ENCODE data around the gene TRIM72. TPM values are rescaled to one million over a fixed set of nuclear protein-coding genes. Genes with fewer than 3 reads are reported as not detected.

The TRIM72 gene
- total RNA-seq, 1 experiment from 2014 or later, result 1.2 TPM

GRCh38 chr16:31229501-31229900 lies 15.6 kb downstream of the TRIM72 start:
- H3K36me3 Mint-ChIP-seq (ENCODE audit: insufficient read depth in 1 of 3, low read depth in 3 of 3), result peaks cover 0 to 9% (median 8%) of the 10 kb centered on the region in 3 experiments; a peak in 4 of 7 replicates
- Histone ChIP-seq H3K9ac (ENCODE audit: extremely low read depth, insufficient read length, low read length) (no peak overlapping the region), H3T11ph (ENCODE audit: low read length) (no peak overlapping the region), H2BK5ac (ENCODE audit: insufficient read length, low read length) (no peak overlapping the region), H3K14ac (ENCODE audit: insufficient read depth, low read length) (no peak overlapping the region), H3K4me1 (ENCODE audit: insufficient read depth, low read length) (no peaks in the 10 kb centered on the region; the same call in 1 of the 2 replicates), H2AK5ac (ENCODE audit: insufficient read length, low read length) (no peak overlapping the region), H2BK20ac (ENCODE audit: low read depth, low read length, poor library complexity, severe bottlenecking) (no peak overlapping the region), H3K4me2 (ENCODE audit: insufficient read depth, insufficient read length, low read length) (no peak overlapping the region), H3K79me2 (ENCODE audit: insufficient read depth, low read length) (no peaks in the 10 kb centered on the region), H3K27me3 (ENCODE audit: insufficient read depth, low read length) (no peaks in the 10 kb centered on the region), H2BK120ac (ENCODE audit: low read depth, low read length, poor library complexity, severe bottlenecking) (no peak overlapping the region), H2AFZ (ENCODE audit: low read length) (no peak overlapping the region), H2BK15ac (ENCODE audit: low read depth, low read length) (no peak overlapping the region), H3K4ac (ENCODE audit: low read depth, low read length) (no peak overlapping the region), H3K56ac (ENCODE audit: insufficient read length, low read depth, low read length) (no peak overlapping the region), H3K79me1 (ENCODE audit: insufficient read depth, low read depth, low read length, poor library complexity, severe bottlenecking) (no peaks in the 10 kb centered on the region), H4K8ac (replicated peaks; ENCODE audit: insufficient read length, low read depth, low read length) (no peak overlapping the region), H2BK12ac (ENCODE audit: insufficient read length, low read depth, low read length) (no peak overlapping the region), H3K23me2 (ENCODE audit: insufficient read length, low read depth, low read length, poor library complexity, severe bottlenecking) (no peaks in the 10 kb centered on the region), H4K20me1 (ENCODE audit: control insufficient read depth, insufficient read depth, insufficient read length) (no peaks in the 10 kb centered on the region), H3K9me3 (ENCODE audit: control insufficient read depth, low read depth, low read length) (no peaks in the 10 kb centered on the region), H4K91ac (ENCODE audit: insufficient read length, low read depth, low read length) (no peak overlapping the region), H4K5ac (ENCODE audit: insufficient read length, low read depth, low read length) (no peak overlapping the region), H3K27ac (ENCODE audit: insufficient read length, low read depth, low read length) (no peak overlapping the region), H3K23ac (ENCODE audit: insufficient read length, low read depth, low read length) (no peak overlapping the region), H3K18ac (ENCODE audit: insufficient read length, low read depth, low read length) (no peak overlapping the region)
- peaks cover 3% of the 10 kb centered on the region in 2 experiments; a peak in 1 of 4 replicates for H3K4me1 Mint-ChIP-seq
- no peak overlapping the region; a peak in 1 of 7 replicates for H3K27ac Mint-ChIP-seq
- DNase-seq, result no peak
- H3K9me3 Mint-ChIP-seq, result peaks cover 25 to 28% of the 10 kb centered on the region in 2 experiments
- no peak overlapping the region for H3K4me3 Mint-ChIP-seq
- WGBS (ENCODE audit: extremely low coverage, insufficient read length, low lambda C conversion rate), result no CpG with 5 or more reads among the region's 10 CpGs
- H3K27me3 Mint-ChIP-seq (ENCODE audit: low read depth), result no peaks in the 10 kb centered on the region; the same call in none of the 2 replicates
- TF ChIP-seq CTCF (conservative IDR thresholded peaks at IDR 0.05), result no peak
